HepG2 (cell line): Measurements from ENCODE around the gene IKZF2. TPM values are rescaled to one million over a fixed set of nuclear protein-coding genes. Genes with fewer than 3 reads are reported as not detected.

Experiments used
- ATAC-seq: fragments of 200-7000 bp; cut with Tn5 transposase; 3 replicates; pipeline ENCODE4 v1.9.1; 2020; ENCODE audit warnings: mild to moderate bottlenecking, moderate library complexity
- BruUV-seq: library from RNA; stranded (reverse); fragments of 400-500 nt; replicated peaks from 2 replicates; lab custom pipeline; 2021; lab: Mats Ljungman, UMichigan
- CTCF ChIA-PET: fragments of 300-600 bp; formaldehyde crosslinking; extraction: SDS; loops from one replicate; lab custom pipeline; 2021; ENCODE audit warnings: low total read pairs, inconsistent platforms, low intra/inter-chr PET ratio; lab: Yijun Ruan, JAX
- POLR2A ChIA-PET: fragments of 350-600 bp; sonication (Branson Sonifier 250); formaldehyde crosslinking; loops from one replicate; lab custom pipeline; 2020; ENCODE audit warnings: antibody characterized with exemption, inconsistent platforms; lab: Yijun Ruan, JAX
- DNase-seq: peaks from one replicate; pipeline ENCODE4 v3.0.0-alpha.2; 2015; ENCODE audit warnings: low spot score
- FAIRE-seq: peaks from 3 replicates; lab custom pipeline; 2011; peaks lifted over from hg19 to GRCh38; lab: Jason Lieb, UNC
- H2AFZ ChIP-seq: one replicate; pipeline ENCODE4 v1.6.1; 2011; ENCODE audit warnings: low read length, inconsistent platforms
- H3K27ac ChIP-seq: fragments of 300-600 bp; 3 replicates; pipeline ENCODE4 v1.8.0; 2011; ENCODE audit warnings: mixed run types, mild to moderate bottlenecking, mixed read lengths, low read length, inconsistent platforms; ENCODE audit not compliant: insufficient read depth; ENCODE audit errors: extremely low read length
- H3K27me3 ChIP-seq, 2 experiments: fragments of 200-600 bp in 1 of 2; 2 replicates in 1 of 2; 3 replicates in 1 of 2; pipeline versions ENCODE4 v1.6.0 to v1.8.0; 2011; ENCODE audit warnings: low read length in 2 of 2, mild to moderate bottlenecking in 2 of 2, moderate library complexity in 2 of 2, inconsistent platforms in 1 of 2; ENCODE audit not compliant: insufficient read depth in 2 of 2, control insufficient read depth in 1 of 2
- H3K36me3 ChIP-seq, 2 experiments: fragments of 200-600 bp in 1 of 2; replicated peaks in 1 of 2; 2 replicates in 1 of 2; 3 replicates in 1 of 2; pipeline versions ENCODE4 v1.5.1 to v1.8.0; 2011; ENCODE audit warnings: low read length in 2 of 2, inconsistent platforms in 1 of 2; ENCODE audit not compliant: insufficient read depth in 2 of 2, control insufficient read depth in 1 of 2
- H3K4me1 ChIP-seq: 2 replicates; pipeline ENCODE4 v1.5.1; 2012; ENCODE audit warnings: low read length, inconsistent platforms; ENCODE audit not compliant: insufficient read depth
- H3K4me2 ChIP-seq: 2 replicates; pipeline ENCODE4 v1.6.0; 2011; ENCODE audit warnings: low read depth, low read length, inconsistent platforms
- H3K4me3 ChIP-seq, 3 experiments: fragments of 200-600 bp in 1 of 3; sonication (generic), shearing (Covaris generic) in 1 of 3; replicated peaks in 1 of 3; 2 replicates each; pipeline ENCODE4 v1.5.1; 2011 to 2016; ENCODE audit warnings: low read length in 3 of 3, inconsistent platforms in 2 of 3, low read depth in 2 of 3, mild to moderate bottlenecking in 2 of 3, control low read depth in 1 of 3, mixed read lengths in 1 of 3; ENCODE audit not compliant: insufficient read depth in 1 of 3
- H3K79me2 ChIP-seq: one replicate; pipeline ENCODE4 v1.6.1; 2011; ENCODE audit warnings: low read length, inconsistent platforms; ENCODE audit not compliant: insufficient read depth
- H3K9ac ChIP-seq: 2 replicates; pipeline ENCODE4 v1.6.0; 2011; ENCODE audit warnings: mild to moderate bottlenecking, low read depth, low read length, inconsistent platforms; ENCODE audit not compliant: insufficient read depth
- H3K9me3 ChIP-seq: 2 replicates; pipeline ENCODE4 v1.5.1; 2012; ENCODE audit warnings: mild to moderate bottlenecking, low read length
- H4K20me1 ChIP-seq: 2 replicates; pipeline ENCODE4 v1.6.0; 2011; ENCODE audit warnings: inconsistent platforms, mild to moderate bottlenecking, low read length, moderate library complexity; ENCODE audit not compliant: insufficient read depth
- AGO2 ChIP-seq: fragments of 200-400 bp; formaldehyde crosslinking; optimal IDR thresholded peaks from 2 replicates; pipeline ENCODE3; 2017; ENCODE audit warnings: mild to moderate bottlenecking, low read depth, low read length, moderate library complexity
- BRD4 ChIP-seq: sonication (generic); formaldehyde crosslinking; IDR thresholded peaks from 2 replicates; pipeline ENCODE4 v1.4.0; 2020; ENCODE audit warnings: missing genetic modification reagents
- ETV6 ChIP-seq: sonication (generic); formaldehyde crosslinking; conservative IDR thresholded peaks from 2 replicates; pipeline ENCODE4 v1.4.0; 2020; ENCODE audit warnings: missing genetic modification reagents
- NFYC ChIP-seq: IDR thresholded peaks from 2 replicates; pipeline ENCODE4 v1.6.1; 2016; ENCODE audit warnings: missing genetic modification reagents, missing compliant biosample characterization
- NR1H2 ChIP-seq: sonication (generic); formaldehyde crosslinking; IDR thresholded peaks from 2 replicates; pipeline ENCODE4 v1.8.1; 2022; ENCODE audit warnings: low read depth, missing genetic modification reagents, borderline replicate concordance
- PAX8 ChIP-seq: sonication (generic); formaldehyde crosslinking; IDR thresholded peaks from 2 replicates; pipeline ENCODE4 v1.8.0; 2022; ENCODE audit warnings: mild to moderate bottlenecking, missing genetic modification reagents, borderline replicate concordance
- SMARCE1 ChIP-seq: fragments of 450-650 bp; IDR thresholded peaks from 2 replicates; pipeline ENCODE4 v1.6.1; 2017; ENCODE audit warnings: borderline replicate concordance
- SRSF1 ChIP-seq: fragments of 200-400 bp; formaldehyde crosslinking; optimal IDR thresholded peaks from 2 replicates; pipeline ENCODE3; 2017; ENCODE audit warnings: mild to moderate bottlenecking, low read depth, low read length, moderate library complexity
- TCF12 ChIP-seq, 2 experiments: fragments of 450-650 bp in 1 of 2; sonication (generic) in 1 of 2; formaldehyde crosslinking in 1 of 2; IDR thresholded peaks; 2 replicates each; pipeline versions ENCODE4 v1.6.1 to v1.8.0; 2017 to 2022; ENCODE audit warnings: antibody characterized with exemption in 1 of 2, mild to moderate bottlenecking in 1 of 2, missing genetic modification reagents in 1 of 2, moderate library complexity in 1 of 2
- ZNF274 ChIP-seq: sonication (generic); formaldehyde crosslinking; IDR thresholded peaks from 2 replicates; pipeline ENCODE4 v1.5.1; 2020; ENCODE audit warnings: mild to moderate bottlenecking, missing genetic modification reagents
- ZNF33A ChIP-seq: sonication (generic); formaldehyde crosslinking; IDR thresholded peaks from 2 replicates; pipeline ENCODE4 v1.5.1; 2020; ENCODE audit warnings: missing genetic modification reagents, mild to moderate bottlenecking, moderate library complexity, borderline replicate concordance
- ZNF598 ChIP-seq: sonication (generic); formaldehyde crosslinking; IDR thresholded peaks from 2 replicates; pipeline ENCODE4 v1.5.1; 2020; ENCODE audit warnings: mild to moderate bottlenecking, missing genetic modification reagents, borderline replicate concordance
- WGBS: methylation state at CpG from one replicate; pipeline ENCODE4 v1.1.6; 2017; ENCODE audit warnings: low lambda C conversion rate; 5-methylcytosine and 5-hydroxymethylcytosine counted together
- in situ Hi-C: cut with HindIII; loops from 2 replicates; pipeline ENCODE4 v1.10.0; 2017; ENCODE audit warnings: low pct_unique_long_range_greater_than_20kb; ENCODE audit not compliant: extremely low pct_ligation_motif_present
- intact Hi-C: fragments of 100-400 bp; cut with micrococcal nuclease; formaldehyde crosslinking; loops from one replicate; pipeline ENCODE4 v1.10.0; 2022; ENCODE audit not compliant: unreplicated experiment
- polyA plus RNA-seq, 8 experiments: library from polyadenylated mRNA; depleted of rRNA in 3 of 8; stranded (reverse) in 7 of 8; unstranded in 1 of 8; fragments of >200 nt; fragmentation: Illumina TruSeq in 4 of 8; extraction: Trizol in 4 of 8; gene quantifications; 2 replicates each; pipeline versions ENCODE4 v1.2.1 to v1.2.3, GENCODE V29; 2011 to 2016; ENCODE audit warnings: low read depth in 4 of 8, missing spikeins in 1 of 8, mixed read lengths in 1 of 8; ENCODE audit not compliant: insufficient read depth in 1 of 8
- total RNA-seq, 5 experiments: library from RNA; depleted of rRNA; stranded (reverse); fragments of >200 nt; fragmentation: Illumina TruSeq; extraction: Trizol; gene quantifications; 2 replicates each; pipeline ENCODE4 v1.2.3, GENCODE V29; 2016; ENCODE audit warnings: low read depth in 1 of 5
- TF ChIP-seq, protein P1 (sequence below): sonication (generic); formaldehyde crosslinking; IDR thresholded peaks from 2 replicates; pipeline ENCODE4 v1.5.0; 2020; ENCODE audit warnings: missing genetic modification reagents, mild to moderate bottlenecking, borderline replicate concordance
- TF ChIP-seq, protein P2 (sequence below): sonication (generic); formaldehyde crosslinking; IDR thresholded peaks from 2 replicates; pipeline ENCODE4 v1.5.0; 2020; ENCODE audit warnings: missing genetic modification reagents

The IKZF2 gene
- total and polyA plus RNA-seq, 2 of the 13 experiments (the other 11 are each of a cell fraction or from before 2014, with no cell fraction given), result 0.18 to 0.86 TPM

DNA sequence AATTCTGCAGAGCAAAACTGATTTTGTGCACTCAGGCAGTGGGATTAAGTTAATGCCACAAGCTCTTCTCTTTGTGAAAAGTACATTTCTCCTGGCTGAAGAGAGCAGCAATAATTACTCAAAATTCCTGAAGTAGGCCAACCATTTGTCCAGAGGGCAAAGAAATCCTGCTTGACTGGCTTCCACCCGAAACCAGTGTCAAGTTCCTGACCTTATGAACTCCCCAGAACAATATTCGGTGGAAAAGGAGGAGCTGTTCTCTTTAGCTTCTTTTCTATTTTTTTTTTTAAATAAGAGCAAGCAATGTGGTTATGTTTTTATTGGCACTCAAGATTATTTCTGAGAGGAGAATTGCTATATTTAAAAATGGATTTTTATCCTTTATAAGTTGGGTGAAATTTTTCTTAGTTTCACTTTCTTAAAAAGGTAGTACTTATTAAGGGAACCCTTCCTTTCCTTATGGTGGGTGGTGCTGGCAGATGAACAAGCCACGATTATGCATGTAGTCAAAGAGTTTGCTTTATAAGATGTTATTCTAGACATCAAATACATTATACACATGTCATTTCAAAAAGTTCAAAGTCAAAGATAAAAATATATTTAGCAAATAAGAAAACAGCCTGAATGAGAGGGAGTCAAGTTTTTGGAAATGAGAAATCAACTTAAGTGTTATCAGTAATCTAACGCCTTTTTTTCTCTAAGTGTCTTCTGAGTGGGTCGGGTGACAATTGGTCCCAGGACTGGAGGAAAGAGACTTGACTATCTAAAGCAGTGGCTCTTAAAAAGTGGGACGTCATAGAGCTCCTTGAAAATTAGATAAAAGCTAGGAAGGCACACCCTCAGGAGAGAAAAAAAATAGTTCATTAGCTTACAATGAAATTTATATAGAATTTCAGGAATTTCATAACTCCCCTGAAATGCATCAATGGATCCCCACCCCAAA is 194.5 kb downstream of the IKZF2 start:
- no peak for ATAC-seq
- no peak overlapping the region for H2AFZ ChIP-seq
- H3K27ac ChIP-seq, result no peak overlapping the region

More for the DNA sequence above, 194.5 kb downstream of the IKZF2 start:
- H3K4me2 ChIP-seq, result no peak overlapping the region
- no peak overlapping the region for H3K4me3 ChIP-seq
- CTCF ChIA-PET, result no interaction called here
- POLR2A ChIA-PET, result no interaction called here
- DNase-seq (no peak), FAIRE-seq (no peak)
- no peaks in the 10 kb centered on the region for H3K9me3 ChIP-seq
- H3K9ac ChIP-seq, result no peak overlapping the region
- no peaks in the 10 kb centered on the region for H3K4me1 ChIP-seq
- no peaks in the 10 kb centered on the region for H3K27me3 ChIP-seq
- 3% methylated on average over 6 of the region's 6 CpGs for WGBS
- H4K20me1 ChIP-seq, result no peaks in the 10 kb centered on the region
- no peaks in the 10 kb centered on the region for H3K79me2 ChIP-seq
- no peaks in the 10 kb centered on the region for H3K36me3 ChIP-seq
- BruUV-seq, result no TSS peak
- in situ Hi-C loops (no loop called here), intact Hi-C loops (no loop called here)
- TF ChIP-seq, protein P1, sequence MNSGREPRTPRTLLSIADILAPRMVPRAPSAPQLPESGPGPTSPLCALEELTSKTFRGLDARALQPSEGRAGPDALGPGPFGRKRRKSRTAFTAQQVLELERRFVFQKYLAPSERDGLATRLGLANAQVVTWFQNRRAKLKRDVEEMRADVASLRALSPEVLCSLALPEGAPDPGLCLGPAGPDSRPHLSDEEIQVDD (CRISPR knock-in tag), result no peak
- no peak for TF ChIP-seq SMARCE1
- no peak for TF ChIP-seq TCF12 (IDR thresholded peaks at IDR 0.05)
- TF ChIP-seq TCF12 (CRISPR knock-in tag; IDR thresholded peaks at IDR 0.05), result no peak
- TF ChIP-seq ZNF598 (CRISPR knock-in tag), result no peak
- TF ChIP-seq PAX8, result no peak
- no peak for TF ChIP-seq SRSF1
- TF ChIP-seq, protein P2, sequence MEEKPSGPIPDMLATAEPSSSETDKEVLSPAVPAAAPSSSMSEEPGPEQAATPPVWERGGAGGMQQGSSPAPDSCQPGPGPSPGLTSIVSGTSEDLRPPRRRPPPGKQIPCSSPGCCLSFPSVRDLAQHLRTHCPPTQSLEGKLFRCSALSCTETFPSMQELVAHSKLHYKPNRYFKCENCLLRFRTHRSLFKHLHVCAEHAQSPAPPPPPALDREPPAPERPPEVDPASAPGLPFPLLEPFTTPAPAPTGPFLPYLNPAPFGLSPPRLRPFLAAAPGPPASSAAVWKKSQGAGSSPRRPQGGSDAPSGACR (CRISPR knock-in tag), result no peak
- no peak for TF ChIP-seq AGO2
- TF ChIP-seq NFYC (CRISPR knock-in tag), result no peak
- no peak for TF ChIP-seq ZNF274 (CRISPR knock-in tag)
- TF ChIP-seq ZNF33A (CRISPR knock-in tag), result no peak
- TF ChIP-seq ETV6, result no peak
- TF ChIP-seq NR1H2 (CRISPR knock-in tag), result no peak
- no peak for TF ChIP-seq BRD4 (CRISPR knock-in tag)
